HG02763 (cell line): ENCODE measurements around the gene UST.
"Not testable (repeated sequence)": the region's sequence is repeated elsewhere in the genome, so short reads cannot be mapped to it uniquely, and the experiment has no call there.

Experiments used
- ATAC-seq: cut with Tn5 transposase; IDR thresholded peaks from one replicate; pipeline ENCODE4 v1.9.1; 2021; ENCODE audit warnings: mild to moderate bottlenecking, moderate library complexity; ENCODE audit not compliant: unreplicated experiment

The UST gene

DNA sequence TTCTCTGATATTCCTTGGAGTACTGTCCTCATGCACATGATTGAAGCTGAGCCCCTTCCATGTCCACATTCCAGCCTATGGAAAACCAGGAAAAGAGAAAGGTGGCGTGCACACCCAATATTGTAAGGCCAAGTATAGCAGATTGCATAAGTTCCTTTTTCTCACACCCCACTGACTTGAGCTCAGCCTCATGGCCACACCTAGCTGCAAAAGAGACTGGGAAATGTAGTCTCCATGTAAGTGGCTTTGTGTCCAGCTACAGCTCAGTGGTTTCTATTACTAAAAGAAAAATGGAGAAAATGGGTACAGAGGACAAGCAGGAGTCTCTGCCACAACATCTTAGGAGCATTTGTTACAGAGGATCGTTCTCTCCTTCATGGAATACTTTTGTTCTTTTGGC is 10.8 kb upstream of the UST start:
- ATAC-seq: no peak

DNA sequence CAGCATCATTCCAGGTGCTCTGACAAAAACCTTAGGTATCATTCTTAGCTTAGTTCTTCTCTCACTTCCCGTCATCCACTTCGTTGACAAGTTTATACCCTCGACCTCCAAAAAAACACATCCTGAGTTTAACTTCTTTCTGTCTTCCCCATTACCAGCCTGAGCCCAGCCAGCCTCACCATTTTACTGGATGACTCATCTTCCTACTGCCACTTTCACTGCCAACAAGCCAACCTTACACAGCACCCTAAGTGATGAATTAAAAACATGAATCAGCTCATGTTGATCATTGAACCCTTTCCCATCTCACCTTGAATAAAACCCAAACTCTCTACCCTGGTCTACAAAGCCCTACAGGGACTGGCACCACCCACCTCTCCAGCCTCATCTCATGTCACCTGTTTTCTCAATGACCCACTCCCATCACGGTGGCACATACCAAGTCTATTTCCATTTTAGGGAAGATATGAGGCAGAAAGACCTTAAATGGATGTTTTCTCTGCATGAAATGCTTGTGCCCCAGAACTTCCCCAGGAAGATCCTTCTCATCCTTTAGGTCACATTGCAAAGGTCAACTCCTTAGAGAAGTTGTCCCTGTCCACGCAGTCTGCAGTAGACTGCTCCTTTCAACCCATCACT is 9.9 kb upstream of the UST start:
- ATAC-seq: no peak

DNA sequence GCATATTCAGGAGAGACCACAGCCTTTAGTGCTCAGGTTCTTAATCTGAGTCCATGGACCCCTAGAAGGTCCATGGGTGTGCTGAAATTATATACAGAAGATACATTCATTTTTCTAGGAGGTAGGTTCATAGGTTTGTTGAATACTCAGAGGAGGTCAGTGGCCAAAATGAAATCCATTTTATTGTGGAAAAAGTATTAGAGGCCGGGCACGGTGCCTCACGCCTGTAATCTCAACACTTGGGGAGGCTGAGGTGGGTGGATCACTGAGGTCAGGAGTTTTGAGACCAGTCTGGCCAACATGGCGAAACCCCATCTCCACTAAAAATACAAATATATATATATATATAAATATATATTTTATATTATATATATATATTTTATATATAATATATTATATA is 9.0 kb upstream of the UST start:
- ATAC-seq: no peak

DNA sequence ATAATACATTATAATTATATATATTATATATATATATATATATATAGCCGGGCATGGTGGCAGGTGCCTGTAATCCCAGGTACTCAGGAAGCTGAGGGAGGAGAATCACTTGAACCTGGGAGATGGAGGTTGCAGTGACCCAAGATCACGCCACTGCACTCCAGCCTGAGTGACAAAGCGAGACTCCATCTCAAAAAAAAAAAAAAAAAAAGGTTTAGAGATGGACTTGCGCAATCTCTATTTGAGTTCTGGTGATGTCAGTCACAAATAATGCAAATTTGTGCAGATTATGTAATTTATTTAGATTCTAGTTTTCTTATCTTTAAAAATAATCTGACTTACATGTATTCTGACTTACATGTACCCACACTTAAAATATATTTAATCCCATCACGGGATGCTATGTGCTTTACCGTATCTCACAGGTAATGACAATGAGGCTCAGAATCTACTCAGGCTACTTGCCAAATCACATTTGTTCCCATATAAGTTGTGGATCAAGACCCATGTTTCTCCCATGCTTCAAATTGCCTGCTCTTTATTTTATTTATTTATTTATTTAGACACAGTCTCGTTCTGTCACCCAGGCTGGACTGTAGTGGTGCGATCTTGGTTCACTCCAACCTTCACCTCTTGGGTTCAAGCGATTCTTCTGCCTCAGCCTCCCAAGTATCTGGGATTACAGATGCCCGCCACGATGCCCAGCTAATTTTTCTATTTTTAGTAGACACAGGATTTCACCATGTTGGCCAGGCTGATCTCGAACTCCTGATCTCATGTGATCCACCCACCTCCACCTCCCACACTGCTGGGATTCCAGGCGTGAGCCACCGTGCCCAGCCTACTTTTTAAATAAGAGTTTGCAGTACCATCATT is 7.6 kb upstream of the UST start:
- no peak for ATAC-seq

DNA sequence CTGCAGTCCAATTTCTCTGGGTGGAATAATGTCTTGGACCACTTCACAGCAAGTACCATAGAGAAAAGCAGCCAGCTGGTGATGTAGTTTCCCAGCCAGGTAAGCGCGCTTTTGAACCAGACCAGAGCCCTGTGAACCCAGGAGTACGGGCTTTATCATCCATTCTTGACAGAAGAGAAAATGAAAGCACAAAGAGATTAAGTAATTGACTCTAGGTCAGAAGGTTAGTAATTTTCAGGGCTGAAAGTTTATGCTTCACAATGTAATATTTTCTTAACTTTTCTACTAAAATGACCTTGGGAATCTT is 7.1 kb upstream of the UST start:
- ATAC-seq: no peak

DNA sequence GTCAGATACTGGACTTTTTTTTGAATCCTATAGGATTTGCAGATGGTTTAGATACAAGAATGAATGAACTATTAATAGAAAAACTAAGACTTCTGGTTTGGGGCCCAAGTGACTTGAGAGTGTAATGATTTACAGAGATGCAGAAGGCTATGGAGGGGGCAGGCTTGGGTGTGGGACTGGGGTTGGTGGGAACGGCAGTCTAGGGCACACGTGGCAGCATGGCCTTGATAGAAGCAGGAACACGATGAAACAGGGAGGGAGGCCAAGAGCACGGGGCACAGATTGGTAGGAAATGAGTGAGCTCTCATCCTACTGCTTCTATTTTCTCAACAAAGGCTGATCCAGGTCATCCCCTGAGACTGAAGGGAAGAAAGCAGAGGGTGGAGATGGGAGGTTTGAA is 3.4 kb upstream of the UST start:
- no peak for ATAC-seq

DNA sequence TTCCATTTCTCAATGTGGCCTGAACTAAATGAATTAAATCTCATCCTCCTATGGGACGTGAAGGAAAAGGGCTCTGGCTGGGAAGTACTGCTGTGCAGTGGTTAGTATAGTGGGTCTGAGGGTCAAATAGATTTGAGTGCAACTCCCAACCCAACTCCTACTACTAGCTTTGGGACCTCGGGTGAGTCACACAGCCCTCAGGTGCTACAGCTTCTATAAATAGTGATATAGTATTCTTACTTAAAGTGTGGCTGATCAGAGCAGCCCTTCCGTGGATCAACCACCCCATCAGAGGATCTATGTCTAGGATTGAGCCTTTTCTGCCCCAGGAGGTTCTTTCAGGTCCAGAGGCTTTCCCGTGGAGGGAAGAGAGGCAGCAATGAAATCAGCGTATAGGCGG is 904 bp upstream of the UST start:
- ATAC-seq: no peak

DNA sequence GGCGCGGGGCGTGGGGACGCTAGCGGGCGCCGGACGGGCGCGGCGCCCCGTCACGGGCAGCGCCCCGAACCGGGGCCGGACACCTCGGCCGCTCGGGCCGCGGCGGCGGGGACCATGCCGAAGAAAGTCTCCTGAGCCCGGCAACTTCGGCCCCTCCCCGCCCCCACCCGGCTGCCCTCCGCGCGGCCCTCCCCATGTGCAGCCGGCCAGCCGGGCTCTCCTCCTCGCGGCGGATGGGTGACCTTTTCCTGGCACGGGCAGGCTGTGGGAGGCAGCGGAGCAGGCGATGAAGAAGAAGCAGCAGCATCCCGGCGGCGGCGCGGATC is 278 bp downstream of the UST start:
- no peak for ATAC-seq

DNA sequence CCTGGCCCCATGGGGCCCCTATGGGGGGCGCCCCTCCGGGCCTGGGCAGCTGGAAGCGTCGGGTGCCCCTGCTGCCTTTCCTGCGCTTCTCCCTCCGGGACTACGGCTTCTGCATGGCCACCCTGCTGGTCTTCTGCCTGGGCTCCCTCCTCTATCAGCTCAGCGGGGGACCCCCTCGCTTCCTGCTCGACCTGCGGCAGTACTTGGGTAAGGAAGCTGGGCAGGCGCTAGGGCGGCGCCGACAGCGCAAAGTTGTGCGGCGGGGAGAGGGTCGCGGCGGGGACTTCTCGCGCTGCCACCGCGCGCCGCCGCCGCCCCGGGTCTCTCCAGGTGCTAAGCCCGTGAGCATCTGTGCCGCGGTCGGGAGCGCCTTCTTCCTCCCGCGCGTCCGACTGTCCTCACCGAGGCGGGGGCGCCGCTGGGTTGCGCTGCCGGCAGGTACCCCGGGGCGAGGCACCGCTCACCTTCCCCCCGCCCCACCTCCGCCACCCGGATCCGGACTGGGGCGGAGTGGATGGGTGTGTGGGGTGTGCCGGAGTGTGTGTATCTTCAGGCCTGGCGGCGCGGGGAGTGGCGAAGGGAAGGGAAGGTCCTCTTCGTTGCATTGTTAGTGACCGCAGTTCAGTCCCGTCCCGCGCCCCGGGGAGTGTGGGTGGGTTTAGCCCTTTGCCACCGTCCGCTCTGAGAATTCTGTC is 788 bp downstream of the UST start:
- ATAC-seq: no peak

DNA sequence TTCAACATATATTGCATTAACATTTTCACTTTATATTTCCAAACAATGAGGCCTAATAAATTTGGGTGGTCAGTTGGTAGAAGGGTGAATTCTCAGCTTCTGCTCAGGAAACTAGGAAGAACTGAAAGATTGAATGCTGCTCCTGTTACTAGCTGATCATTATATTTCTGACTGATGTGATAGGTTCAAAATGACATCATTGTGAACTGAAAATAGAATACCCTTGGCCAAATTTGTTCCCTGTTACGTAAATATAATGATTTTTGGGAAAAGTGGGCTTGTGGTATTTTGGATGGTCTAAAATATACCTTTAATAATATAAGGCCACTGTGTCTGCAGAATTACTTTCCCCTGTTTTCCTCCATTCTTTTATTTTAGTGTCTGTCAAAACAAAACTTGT is 2.8 kb downstream of the UST start:
- no peak for ATAC-seq

DNA sequence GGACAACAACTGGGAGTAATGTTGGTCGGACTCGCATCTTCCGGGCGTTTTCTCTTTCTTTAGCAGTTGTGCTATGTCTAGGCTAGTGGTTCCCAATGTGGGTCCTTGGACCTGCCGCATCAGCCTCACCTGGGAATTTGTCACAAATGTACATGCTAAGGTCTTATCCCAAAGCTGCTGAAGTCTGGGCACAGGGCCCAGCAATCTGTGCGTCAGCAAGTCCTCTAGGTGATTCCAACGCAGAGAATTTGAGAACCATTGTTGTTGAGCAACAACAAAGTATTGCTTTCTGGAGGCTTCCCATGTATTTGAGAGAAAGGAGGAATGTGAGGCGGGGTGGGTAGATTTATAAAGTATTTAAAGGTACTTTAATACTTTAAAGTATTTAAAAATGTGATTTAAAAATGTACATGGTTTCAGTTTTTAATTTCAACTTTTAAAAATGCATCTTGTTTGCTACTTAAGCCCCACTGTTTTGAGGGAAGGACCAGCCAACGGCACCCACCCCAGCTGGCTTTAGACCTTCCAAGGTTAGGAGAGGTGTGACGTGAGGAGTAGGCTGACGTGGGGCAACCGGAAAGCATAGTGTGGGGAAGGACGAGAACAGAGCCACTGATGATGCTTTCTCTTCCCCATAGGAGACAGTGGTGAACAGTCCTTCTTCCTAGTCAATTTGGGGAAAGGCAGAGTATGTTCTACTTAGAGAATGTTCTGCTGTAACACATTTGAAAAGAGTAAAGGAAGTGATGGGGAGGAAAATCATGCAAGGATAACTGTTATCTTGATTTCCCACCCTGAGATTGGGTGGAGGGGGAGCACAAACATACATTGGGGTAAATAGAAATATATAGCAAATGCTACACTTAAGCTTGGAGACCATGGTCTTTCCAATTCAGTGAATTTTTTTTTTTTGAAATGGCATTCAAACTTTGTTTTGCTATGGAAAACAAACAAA is 4.3 kb downstream of the UST start:
- ATAC-seq: no peak

DNA sequence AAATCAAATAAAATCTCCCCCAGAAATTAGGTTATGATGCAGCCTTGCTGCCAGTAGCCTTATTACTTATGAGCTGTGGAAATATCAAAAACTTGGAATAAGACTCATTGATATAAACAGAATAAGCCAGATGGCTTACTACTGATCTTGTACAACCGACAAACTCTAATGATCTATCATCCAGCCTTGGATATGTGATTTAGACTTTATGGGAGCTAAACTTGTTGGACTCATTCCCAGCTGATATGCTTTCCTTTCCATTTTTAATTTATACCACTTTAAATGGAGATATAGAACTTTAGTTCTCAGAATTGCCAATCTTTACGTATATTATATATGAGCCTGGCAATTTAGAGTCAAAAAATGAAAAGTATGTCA is 5.0 kb downstream of the UST start:
- ATAC-seq: no peak

DNA sequence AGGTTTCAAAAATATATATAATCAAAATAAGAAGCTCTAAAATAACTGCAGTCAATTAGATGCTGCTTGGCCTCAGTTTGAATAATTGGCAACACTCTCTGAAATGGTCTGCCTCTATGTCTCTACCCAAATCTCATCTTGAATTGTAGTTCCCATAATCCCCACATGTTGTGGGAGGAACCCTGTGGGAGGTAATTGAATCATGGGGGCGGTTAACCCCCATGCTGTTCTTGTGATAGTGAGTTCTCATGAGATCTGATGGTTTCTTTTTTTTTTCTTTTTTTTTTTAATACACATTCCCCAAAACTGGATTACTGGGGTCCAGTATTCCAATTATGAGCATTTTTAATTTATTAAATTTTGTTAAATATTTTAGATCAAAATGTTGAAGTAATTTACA is 8.5 kb downstream of the UST start:
- ATAC-seq: not testable (repeated sequence)

DNA sequence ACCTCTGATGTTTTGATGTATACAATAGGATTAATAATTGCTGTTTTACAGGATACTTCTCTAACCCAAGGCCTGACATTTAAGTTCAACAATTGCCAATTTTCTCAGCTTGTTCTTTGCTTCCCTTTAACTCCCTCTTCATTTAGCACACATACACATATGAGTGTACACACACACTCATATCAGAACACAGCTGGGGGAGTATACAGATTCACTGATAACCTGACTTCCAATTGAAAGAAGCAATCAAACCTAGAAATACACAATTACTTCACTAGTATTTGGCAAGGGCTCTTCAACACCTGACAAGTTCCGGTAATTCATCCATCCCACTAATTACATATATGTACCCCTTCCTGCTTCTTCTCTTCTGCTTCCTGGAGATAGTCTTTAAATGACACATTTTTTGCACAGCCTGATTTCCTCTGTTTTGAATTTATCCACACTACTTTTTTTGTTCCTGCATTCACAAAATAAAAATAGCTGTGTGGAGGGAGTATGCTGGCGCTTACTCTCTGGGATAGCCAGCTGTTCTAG is 11.2 kb downstream of the UST start:
- no peak for ATAC-seq

DNA sequence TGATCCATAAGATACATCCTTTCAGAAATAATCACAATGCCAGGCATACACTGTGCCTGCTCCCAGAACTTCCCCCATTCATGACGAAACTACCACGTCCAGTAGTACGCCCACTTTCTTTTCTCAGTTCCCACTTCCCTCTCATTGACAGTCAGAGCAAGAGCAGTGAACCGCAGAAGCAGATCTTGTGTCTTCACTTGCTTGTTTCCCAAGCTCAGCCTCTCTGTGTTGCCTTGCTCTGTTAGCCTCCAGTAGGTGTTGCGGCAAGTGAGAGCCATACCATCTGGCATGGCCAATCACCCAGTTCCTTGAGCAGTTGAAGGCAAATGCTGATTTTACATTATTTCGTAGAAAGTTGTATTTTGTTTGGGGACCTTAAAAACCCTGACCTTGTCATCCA is 11.7 kb downstream of the UST start:
- ATAC-seq: peak; percentile 87

DNA sequence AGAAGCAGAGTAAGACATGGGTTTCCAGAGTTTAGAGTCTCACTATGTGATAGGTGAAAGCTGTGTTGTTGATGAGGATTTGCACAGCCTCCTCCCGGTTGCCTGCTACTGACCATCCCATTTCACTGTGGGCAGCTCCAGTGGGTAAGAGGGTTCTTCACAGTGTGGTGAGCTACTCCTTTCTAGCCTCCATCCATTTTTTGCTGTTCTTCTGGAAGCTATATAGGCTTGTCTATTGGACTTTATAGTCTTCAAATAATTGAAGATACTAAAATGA is 13.4 kb downstream of the UST start:
- no peak for ATAC-seq

DNA sequence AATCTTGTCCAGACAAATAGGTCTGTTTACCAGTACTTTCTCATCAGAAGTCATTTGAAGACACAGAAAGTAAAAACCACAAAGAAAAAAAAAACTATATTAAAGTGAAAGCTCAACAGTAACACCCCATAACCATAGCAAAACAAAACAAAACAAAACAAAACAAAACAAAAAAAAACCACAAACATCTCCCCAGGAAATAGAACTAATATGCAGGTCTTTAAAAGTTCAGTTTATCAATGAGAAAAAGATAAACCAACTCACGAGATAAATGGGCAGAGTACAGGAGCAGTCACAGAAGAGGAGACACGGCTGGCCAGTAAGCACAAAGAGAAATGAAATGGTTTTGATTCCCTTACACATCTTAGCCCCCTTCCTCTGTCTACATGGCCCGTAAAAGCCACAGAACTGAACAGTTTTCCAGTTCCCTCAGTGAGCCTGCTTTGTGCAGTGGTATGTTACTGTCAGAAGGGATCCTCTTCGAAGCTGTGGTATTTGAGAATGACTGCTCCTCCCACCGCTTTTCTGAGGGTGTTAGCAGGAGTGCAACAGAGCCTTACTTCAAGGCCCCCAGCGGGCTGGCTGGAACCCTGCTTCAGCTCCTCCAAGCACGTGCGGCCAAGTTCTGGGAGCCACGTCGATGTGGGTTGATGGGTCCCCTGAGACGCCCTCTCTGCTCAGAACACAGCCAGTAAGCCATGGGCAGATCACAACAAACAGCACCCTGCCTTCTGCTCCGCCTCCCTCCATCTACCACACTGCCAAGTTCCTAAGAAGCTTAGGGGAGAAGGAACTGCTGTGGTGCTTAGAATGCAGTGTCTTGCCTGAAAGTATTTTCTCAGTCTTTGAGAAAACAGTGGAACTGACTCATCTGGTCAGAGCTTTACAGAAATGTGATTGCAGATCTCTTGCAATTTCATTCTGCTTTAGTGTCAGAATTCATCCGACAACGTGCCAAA is 14.0 kb downstream of the UST start:
- ATAC-seq: no peak

DNA sequence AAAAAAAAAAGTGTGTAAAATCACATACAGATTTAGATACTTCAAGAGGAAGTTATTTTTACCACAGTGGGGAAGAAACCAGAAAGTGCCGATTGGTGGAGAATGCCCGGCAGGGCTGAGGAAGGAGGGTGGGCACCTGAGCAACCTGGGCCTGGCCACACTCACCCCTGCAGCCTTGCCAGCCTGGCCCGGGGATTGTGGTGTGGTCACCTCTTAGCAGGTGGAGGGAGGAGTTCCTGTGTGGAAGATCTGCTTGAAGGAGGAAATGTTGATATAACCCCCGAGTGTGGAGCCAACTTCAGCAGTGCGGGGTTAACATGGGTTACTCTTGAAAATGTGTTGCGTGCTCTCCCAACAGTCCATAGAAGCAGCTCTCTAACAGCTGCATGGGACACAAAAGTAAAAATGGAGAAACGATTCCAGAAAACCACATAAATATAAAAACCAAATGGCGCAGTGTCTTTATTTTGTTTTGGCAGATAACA is 14.7 kb downstream of the UST start:
- ATAC-seq: no peak

DNA sequence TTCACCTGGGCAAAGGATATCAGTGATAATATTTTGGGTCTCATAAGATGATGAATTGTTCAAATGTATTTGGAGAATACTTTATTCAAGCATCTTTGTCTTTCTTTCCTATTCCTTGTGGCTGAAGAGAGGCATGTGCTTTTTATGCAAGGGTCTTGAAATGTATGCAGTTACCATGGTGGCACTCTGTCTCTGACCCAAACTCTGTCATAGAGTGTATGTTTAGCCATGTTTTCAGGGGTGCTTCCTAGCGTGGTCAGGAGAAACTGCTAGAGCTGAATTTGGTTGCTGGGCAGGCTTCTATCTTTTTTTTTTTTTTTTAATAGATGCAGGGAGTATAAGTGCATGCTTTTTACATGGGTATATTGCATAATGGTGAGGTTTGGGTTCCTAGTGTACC is 15.4 kb downstream of the UST start:
- no peak for ATAC-seq
